ENCODE results near the gene AKAP12. TPM values are rescaled to one million over a fixed set of nuclear protein-coding genes. Genes with fewer than 3 reads are reported as not detected.

AKAP12 gene
- polyA plus RNA-seq, 1 donor from 2014 or later, result 21.5 TPM

DNA sequence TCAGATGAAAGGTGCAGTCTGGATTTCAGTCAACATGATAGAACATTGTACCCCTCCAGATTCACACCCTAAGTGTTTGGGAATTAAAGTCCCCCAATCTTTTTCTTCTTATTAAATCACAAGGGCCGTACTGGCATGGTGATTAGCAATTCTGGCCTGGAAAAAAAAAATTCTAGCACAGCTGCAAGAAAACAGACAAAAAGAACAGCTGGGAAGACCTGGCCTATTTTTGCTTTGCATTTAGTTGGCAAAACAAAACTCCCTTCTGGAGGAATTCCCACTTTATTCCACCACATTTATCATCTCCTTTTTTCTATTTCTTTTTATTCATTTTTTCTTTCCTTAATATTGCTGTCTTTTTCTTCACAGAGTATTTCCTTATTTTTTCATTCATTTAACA, 39.8 kb upstream of the AKAP12 start:
- Histone ChIP-seq H3K27ac (ENCODE audit: low read length) (no peak overlapping the region), H3F3A (ENCODE audit: insufficient read depth, low read length, poor library complexity, severe bottlenecking) (no peaks in the 10 kb centered on the region), H4K20me1 (ENCODE audit: insufficient read depth) (no peaks in the 10 kb centered on the region), H2AFZ (ENCODE audit: low read depth, low read length) (no peak overlapping the region), H3K4me2 (ENCODE audit: low read length) (no peak overlapping the region), H3K9me2 (ENCODE audit: insufficient read depth, low read length) (no peaks in the 10 kb centered on the region), H3K4me3 (ENCODE audit: low read length) (no peak overlapping the region), H3K27me3 (ENCODE audit: insufficient read depth, low read depth, low read length) (no peaks in the 10 kb centered on the region), H3K9me3 (ENCODE audit: low read length) (peaks cover 2% of the 10 kb centered on the region), H3K79me2 (replicated peaks; ENCODE audit: insufficient read depth, low read length) (no peaks in the 10 kb centered on the region), H3K9ac (ENCODE audit: low read length) (no peak overlapping the region), H3K36me3 (ENCODE audit: insufficient read depth, low read length) (no peaks in the 10 kb centered on the region)
- TF ChIP-seq MXI1 (conservative IDR thresholded peaks at IDR 0.05; ENCODE audit: poor library complexity, severe bottlenecking) (no peak), SMC3 (conservative IDR thresholded peaks at IDR 0.05; ENCODE audit: poor library complexity) (no peak), CTCF (IDR thresholded peaks at IDR 0.05; ENCODE audit: poor library complexity, severe bottlenecking) (no peak), RAD21 (conservative IDR thresholded peaks at IDR 0.05) (no peak), EZH2 (IDR thresholded peaks at IDR 0.05; ENCODE audit: borderline replicate concordance, insufficient read depth, low read length, poor library complexity, severe bottlenecking) (no peak), TAF1 (IDR thresholded peaks at IDR 0.05; ENCODE audit: low read depth) (no peak), POLR2AphosphoS5 (IDR thresholded peaks at IDR 0.05) (no peak)

DNA sequence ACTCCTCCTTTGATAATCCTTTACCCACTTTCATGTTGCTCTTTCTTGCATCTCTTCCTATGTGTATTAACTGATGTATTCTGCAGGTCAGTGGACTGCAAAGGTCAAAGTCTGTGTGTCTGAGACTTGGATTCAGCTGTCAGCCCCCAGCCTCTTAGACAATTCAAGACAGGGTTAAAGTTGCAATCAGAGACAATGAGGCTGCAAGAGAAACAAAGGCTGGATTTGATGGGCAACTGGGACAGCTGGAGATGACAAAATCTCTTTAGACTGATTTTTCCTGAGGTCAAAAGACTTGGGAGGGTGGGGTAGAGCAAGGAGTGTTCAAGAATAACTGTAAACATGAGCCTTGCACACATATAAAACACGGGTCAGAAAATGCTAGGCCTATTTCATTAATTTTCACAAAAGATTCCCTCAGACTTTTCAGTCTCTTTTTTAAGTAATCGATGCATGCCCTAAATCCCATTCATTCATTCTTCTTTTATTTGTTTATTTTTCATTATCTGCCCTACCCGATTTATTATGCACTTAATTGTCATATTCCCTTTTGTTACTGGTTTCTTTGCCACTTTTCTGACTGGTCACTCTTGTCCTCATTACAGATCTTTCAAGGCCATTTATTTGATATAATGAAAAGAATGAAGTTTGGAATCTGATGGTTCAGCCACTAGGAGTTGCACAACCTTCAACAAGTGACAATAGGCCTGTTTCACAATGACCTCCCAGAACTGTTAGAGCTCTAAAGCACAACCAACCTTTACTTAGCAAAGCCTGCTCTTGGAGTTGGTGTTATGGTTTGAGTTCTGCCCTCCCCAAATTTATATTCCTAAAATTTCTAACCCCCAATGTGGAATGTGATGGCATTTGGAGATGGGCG, 33.8 kb upstream of the AKAP12 start:
- Histone ChIP-seq H3F3A (ENCODE audit: insufficient read depth, low read length, poor library complexity, severe bottlenecking) (no peaks in the 10 kb centered on the region), H2AFZ (ENCODE audit: low read depth, low read length) (no peak overlapping the region), H3K9me2 (ENCODE audit: insufficient read depth, low read length) (no peaks in the 10 kb centered on the region), H3K9ac (ENCODE audit: low read length) (no peak overlapping the region), H3K9me3 (ENCODE audit: low read length) (no peaks in the 10 kb centered on the region), H3K4me3 (ENCODE audit: low read length) (no peak overlapping the region), H3K79me2 (replicated peaks; ENCODE audit: insufficient read depth, low read length) (no peaks in the 10 kb centered on the region), H3K4me2 (ENCODE audit: low read length) (no peak overlapping the region), H3K36me3 (ENCODE audit: insufficient read depth, low read length) (no peaks in the 10 kb centered on the region), H4K20me1 (ENCODE audit: insufficient read depth) (no peaks in the 10 kb centered on the region), H3K27ac (ENCODE audit: low read length) (no peak overlapping the region), H3K27me3 (ENCODE audit: insufficient read depth, low read depth, low read length) (no peaks in the 10 kb centered on the region)
- TF ChIP-seq EZH2 (IDR thresholded peaks at IDR 0.05; ENCODE audit: borderline replicate concordance, insufficient read depth, low read length, poor library complexity, severe bottlenecking), result no peak
- TF ChIP-seq TAF1 (IDR thresholded peaks at IDR 0.05; ENCODE audit: low read depth), result no peak
- TF ChIP-seq RAD21 (conservative IDR thresholded peaks at IDR 0.05), result no peak
- no peak for TF ChIP-seq EP300 (conservative IDR thresholded peaks at IDR 0.05; ENCODE audit: poor library complexity, severe bottlenecking)
- TF ChIP-seq SMC3 (conservative IDR thresholded peaks at IDR 0.05; ENCODE audit: poor library complexity), result no peak
- TF ChIP-seq POLR2AphosphoS5 (IDR thresholded peaks at IDR 0.05), result no peak
- no peak for TF ChIP-seq REST (IDR thresholded peaks at IDR 0.05; ENCODE audit: borderline replicate concordance)
- no peak for TF ChIP-seq MXI1 (conservative IDR thresholded peaks at IDR 0.05; ENCODE audit: poor library complexity, severe bottlenecking)
- no peak for TF ChIP-seq CTCF (IDR thresholded peaks at IDR 0.05; ENCODE audit: poor library complexity, severe bottlenecking)

Measured in neural cell (in vitro differentiated cells).